K562 (cell line): ENCODE measurements around the gene STIM1. TPM values are rescaled to one million over a fixed set of nuclear protein-coding genes. Genes with fewer than 3 reads are reported as not detected.

Source experiments
- BCOR ChIP-seq: fragments of 450-650 bp; IDR thresholded peaks from 2 replicates; pipeline ENCODE4 v1.6.1; 2016
- CCNT2 ChIP-seq: IDR thresholded peaks from 2 replicates; pipeline ENCODE4 v1.6.1; 2011; ENCODE audit warnings: borderline replicate concordance, low read depth, mild to moderate bottlenecking, moderate library complexity, mixed read lengths, low read length; ENCODE audit not compliant: insufficient read length; ENCODE audit errors: extremely low read depth
- CHD2 ChIP-seq: IDR thresholded peaks from 2 replicates; pipeline ENCODE4 v1.6.1; 2011; ENCODE audit warnings: low read depth, low read length
- ESRRA ChIP-seq: fragments of 450-650 bp; IDR thresholded peaks from 2 replicates; pipeline ENCODE4 v1.6.1; 2014; ENCODE audit warnings: low read depth, mild to moderate bottlenecking, moderate library complexity, borderline replicate concordance
- GABPA ChIP-seq: fragments of 200-800 bp; sonication (Bioruptor generic); conservative IDR thresholded peaks from 2 replicates; pipeline ENCODE4 v1.6.1; 2016; ENCODE audit warnings: low read depth, missing genetic modification characterization, missing compliant biosample characterization
- GABPB1 ChIP-seq: sonication (generic); formaldehyde crosslinking; IDR thresholded peaks from 2 replicates; pipeline ENCODE4 v1.8.0; 2022; ENCODE audit warnings: mild to moderate bottlenecking, missing genetic modification reagents
- HDAC8 ChIP-seq: fragments of 450-650 bp; IDR thresholded peaks from 2 replicates; pipeline ENCODE4 v1.6.1; 2016; ENCODE audit warnings: mild to moderate bottlenecking, missing genetic modification characterization, moderate library complexity, missing compliant biosample characterization
- NFE2 ChIP-seq: IDR thresholded peaks from 2 replicates; pipeline ENCODE4 v1.6.1; 2014; ENCODE audit warnings: antibody characterized with exemption, low read depth
- NFRKB ChIP-seq: fragments of 450-650 bp; IDR thresholded peaks from 2 replicates; pipeline ENCODE4 v1.6.1; 2016; ENCODE audit warnings: low read depth
- OTX1 ChIP-seq: fragments of 450-650 bp; formaldehyde crosslinking; IDR thresholded peaks from 2 replicates; pipeline ENCODE4 v1.4.0; 2022; ENCODE audit warnings: mild to moderate bottlenecking
- POLR2AphosphoS2 ChIP-seq: IDR thresholded peaks from 2 replicates; pipeline ENCODE4 v1.6.1; 2012; ENCODE audit warnings: low read length, improper control_type of control experiment
- PTRF ChIP-seq: fragments of 450-650 bp; IDR thresholded peaks from 2 replicates; pipeline ENCODE4 v1.6.1; 2016; ENCODE audit warnings: mild to moderate bottlenecking, missing genetic modification characterization, missing compliant biosample characterization
- RBM39 ChIP-seq: fragments of 200-400 bp; formaldehyde crosslinking; optimal IDR thresholded peaks from 2 replicates; pipeline ENCODE3; 2018; ENCODE audit warnings: low read depth, low read length
- TARDBP ChIP-seq: fragments of 450-650 bp; IDR thresholded peaks from 2 replicates; pipeline ENCODE4 v1.6.1; 2016
- UBTF ChIP-seq, 2 experiments: IDR thresholded peaks; 2 replicates each; pipeline ENCODE4 v1.6.1; 2012; ENCODE audit warnings: improper control_type of control experiment in 2 of 2, low read depth in 2 of 2, low read length in 2 of 2, borderline replicate concordance in 1 of 2
- YY1 ChIP-seq, 3 experiments: IDR thresholded peaks; 2 replicates each; pipeline ENCODE4 v1.6.1; 2011; ENCODE audit warnings: low read length in 2 of 3, mild to moderate bottlenecking in 2 of 3, moderate library complexity in 2 of 3, borderline replicate concordance in 1 of 3, control low read depth in 1 of 3, low read depth in 1 of 3; ENCODE audit not compliant: insufficient read depth in 3 of 3, insufficient replicate concordance in 2 of 3, control insufficient read depth in 1 of 3, insufficient read length in 1 of 3; ENCODE audit errors: extremely low read depth in 1 of 3
- ZBTB12 ChIP-seq: fragments of 250-450 bp; sonication (Bioruptor Pico); IDR thresholded peaks from 2 replicates; pipeline ENCODE4 v1.4.0; 2020
- ZBTB17 ChIP-seq: fragments of 450-650 bp; formaldehyde crosslinking; IDR thresholded peaks from 2 replicates; pipeline ENCODE4 v1.4.0; 2020; ENCODE audit warnings: mild to moderate bottlenecking
- ZNF121 ChIP-seq: sonication (generic); formaldehyde crosslinking; conservative IDR thresholded peaks from 2 replicates; pipeline ENCODE4 v1.8.0; 2022; ENCODE audit warnings: missing genetic modification reagents
- ZNF197 ChIP-seq: fragments of 200-800 bp; sonication (Bioruptor generic); IDR thresholded peaks from 2 replicates; pipeline ENCODE4 v1.6.1; 2016; ENCODE audit warnings: low read depth, missing genetic modification characterization, missing compliant biosample characterization
- ZNF586 ChIP-seq: fragments of 450-650 bp; formaldehyde crosslinking; conservative IDR thresholded peaks from 2 replicates; pipeline ENCODE4 v1.4.0; 2020; ENCODE audit warnings: mild to moderate bottlenecking, moderate library complexity
- ZNF699 ChIP-seq: fragments of 250-450 bp; sonication (Bioruptor Pico); IDR thresholded peaks from 2 replicates; pipeline ENCODE4 v1.8.0; 2021; ENCODE audit warnings: mild to moderate bottlenecking, moderate library complexity; ENCODE audit not compliant: insufficient replicate concordance
- ZNF764 ChIP-seq: fragments of 250-450 bp; sonication (Bioruptor Pico); IDR thresholded peaks from 2 replicates; pipeline ENCODE4 v1.4.0; 2020; ENCODE audit warnings: low read depth, mild to moderate bottlenecking, moderate library complexity
- polyA plus RNA-seq, 8 experiments: library from polyadenylated mRNA; depleted of rRNA in 4 of 8; stranded (reverse) in 5 of 8; unstranded in 3 of 8; fragments of >200 nt; fragmentation: Nextera tagmentation in 2 of 8; fragmentation: Illumina TruSeq in 1 of 8; extraction: Ambion mirVana in 2 of 8; extraction: Trizol in 1 of 8; gene quantifications; 2 replicates each; pipeline versions ENCODE4 v1.2.1 to v1.2.3, GENCODE V29; 2011 to 2014; ENCODE audit warnings: inconsistent platforms in 1 of 8, missing spikeins in 1 of 8
- total RNA-seq, 7 experiments: library from RNA; depleted of rRNA in 6 of 7; stranded (reverse); fragments of >200 nt in 6 of 7; fragmentation: Illumina TruSeq in 2 of 7; extraction: Trizol in 2 of 7; gene quantifications; 2 replicates each; pipeline versions ENCODE4 v1.2.1 to v1.2.3, GENCODE V29; 2011 to 2021; ENCODE audit warnings: low replicate concordance in 1 of 7

The STIM1 gene
- total and polyA plus RNA-seq, 9 of the 15 experiments (the other 6 are each of a cell fraction or from before 2014, with no cell fraction given) = 7.7 to 50.5 (median 22.5) TPM

- TF ChIP-seq ZBTB12 (CRISPR knock-in tag) = peak; percentile 100
- TF ChIP-seq ZNF764 = 0 out of 2 replicates have a peak, but pooled peaks have one; percentile 32
- peak; percentile 34 for TF ChIP-seq CHD2
- no peak for TF ChIP-seq ZNF699 (CRISPR knock-in tag)
- TF ChIP-seq UBTF (IDR thresholded peaks at IDR 0.05; ENCODE audit: borderline replicate concordance in 1 of 2, low read depth in 2 of 2, low read length in 2 of 2) = peak in 1 of 2 experiments; percentile 35; a peak in 1 of 4 replicates
- no peak for TF ChIP-seq HDAC8 (tag)
- no peak for TF ChIP-seq PTRF (tag)
- peak; percentile 98 to 100 (median 99) for TF ChIP-seq YY1 (IDR thresholded peaks at IDR 0.05; ENCODE audit: borderline replicate concordance in 1 of 3, control insufficient read depth in 1 of 3, extremely low read depth in 1 of 3, insufficient read depth in 3 of 3, insufficient read length in 1 of 3, insufficient replicate concordance in 2 of 3, low read depth in 1 of 3, low read length in 2 of 3)
- peak; percentile 31 for TF ChIP-seq RBM39
- TF ChIP-seq ZBTB17 = peak; percentile 77
- no peak for TF ChIP-seq CCNT2
- TF ChIP-seq ZNF586 = no peak
- peak; percentile 36; the same call in 1 of the 2 replicates for TF ChIP-seq TARDBP
- TF ChIP-seq OTX1 (CRISPR knock-in tag) = no peak
- no peak for TF ChIP-seq ZNF121 (CRISPR knock-in tag)
- TF ChIP-seq BCOR = no peak
- peak; percentile 85 for TF ChIP-seq GABPA (tag)
- TF ChIP-seq ZNF197 (CRISPR knock-in tag) = peak; percentile 87; the same call in 1 of the 2 replicates
- TF ChIP-seq ESRRA = peak; percentile 58; the same call in 1 of the 2 replicates
- peak; percentile 89 for TF ChIP-seq POLR2AphosphoS2
- TF ChIP-seq NFRKB = peak; percentile 97
- peak; percentile 81 for TF ChIP-seq GABPB1 (CRISPR knock-in tag)
- TF ChIP-seq NFE2 = peak; percentile 51; the same call in 1 of the 2 replicates
Measured at GRCh38 chr11:4094348-4095291, 239.2 kb downstream of the STIM1 start, which contains the start of gene RRM1 (continued).
